Panc1 (cell line): ENCODE measurements around the gene MTTP.
"Not testable (repeated sequence)": the region's sequence is repeated elsewhere in the genome, so short reads cannot be mapped to it uniquely, and the experiment has no call there.

Experiments
- CTCF ChIP-seq: fragments of 450-650 bp; IDR thresholded peaks from 2 replicates; pipeline ENCODE4 v1.5.1; 2017; ENCODE audit warnings: mild to moderate bottlenecking
- POLR2AphosphoS5 ChIP-seq: IDR thresholded peaks from 2 replicates; pipeline ENCODE4 v1.6.1; 2012; ENCODE audit warnings: mild to moderate bottlenecking, low read depth, low read length, moderate library complexity
- TCF7L2 ChIP-seq: IDR thresholded peaks from 2 replicates; pipeline ENCODE4 v1.6.1; 2011; ENCODE audit warnings: mild to moderate bottlenecking, low read depth, low read length, inconsistent platforms

GRCh38 chr4:99534699-99535098 lies 39.9 kb upstream of the MTTP start:
- not testable (repeated sequence) for TF ChIP-seq POLR2AphosphoS5, CTCF, TCF7L2
